HepG2 (cell line): Measurements from ENCODE around the gene KPNA3. TPM values are rescaled to one million over a fixed set of nuclear protein-coding genes. Genes with fewer than 3 reads are reported as not detected.

Source experiments
- ARHGAP35 ChIP-seq: sonication (generic); formaldehyde crosslinking; IDR thresholded peaks from 2 replicates; pipeline ENCODE4 v1.9.0; 2022; ENCODE audit warnings: mild to moderate bottlenecking, inconsistent platforms, moderate library complexity, missing genetic modification reagents, borderline replicate concordance
- ARNT2 ChIP-seq: sonication (generic); formaldehyde crosslinking; IDR thresholded peaks from 2 replicates; pipeline ENCODE4 v1.8.0; 2022; ENCODE audit warnings: mild to moderate bottlenecking, low read depth, missing genetic modification reagents, moderate library complexity
- BORCS8-MEF2B ChIP-seq: sonication (generic); formaldehyde crosslinking; IDR thresholded peaks from 2 replicates; pipeline ENCODE4 v1.8.0; 2022; ENCODE audit warnings: mild to moderate bottlenecking, missing genetic modification reagents
- DMAP1 ChIP-seq: IDR thresholded peaks from 2 replicates; pipeline ENCODE4 v1.6.1; 2016
- IKZF4 ChIP-seq: sonication (generic); formaldehyde crosslinking; IDR thresholded peaks from 2 replicates; pipeline ENCODE4 v1.5.1; 2020; ENCODE audit warnings: borderline replicate concordance, mild to moderate bottlenecking, low read depth, missing genetic modification reagents; ENCODE audit errors: not compliant biosample characterization
- ISL2 ChIP-seq: sonication (generic); formaldehyde crosslinking; IDR thresholded peaks from 2 replicates; pipeline ENCODE4 v1.5.0; 2020; ENCODE audit warnings: missing genetic modification reagents
- JUN ChIP-seq: sonication (generic); formaldehyde crosslinking; IDR thresholded peaks from 2 replicates; pipeline ENCODE4 v1.4.0; 2020; ENCODE audit warnings: mild to moderate bottlenecking, missing genetic modification reagents
- MBD4 ChIP-seq: IDR thresholded peaks from 2 replicates; pipeline ENCODE4 v1.6.1; 2012; ENCODE audit warnings: low read length, inconsistent platforms, borderline replicate concordance
- MED13 ChIP-seq: sonication (generic); formaldehyde crosslinking; IDR thresholded peaks from 2 replicates; pipeline ENCODE4 v1.5.0; 2020; ENCODE audit warnings: missing genetic modification reagents
- MTF1 ChIP-seq: sonication (generic); formaldehyde crosslinking; IDR thresholded peaks from 2 replicates; pipeline ENCODE4 v1.5.0; 2020; ENCODE audit warnings: missing genetic modification reagents
- MZF1 ChIP-seq: sonication (generic); formaldehyde crosslinking; IDR thresholded peaks from 2 replicates; pipeline ENCODE4 v1.8.1; 2023; ENCODE audit warnings: mild to moderate bottlenecking, missing genetic modification reagents, borderline replicate concordance
- NONO ChIP-seq, 2 experiments: fragments of 450-650 bp in 1 of 2; sonication (generic) in 1 of 2; formaldehyde crosslinking in 1 of 2; IDR thresholded peaks in 1 of 2; conservative IDR thresholded peaks in 1 of 2; 2 replicates each; pipeline versions ENCODE4 v1.6.1 to v1.8.0; 2017 to 2022; ENCODE audit warnings: mild to moderate bottlenecking in 1 of 2, missing genetic modification reagents in 1 of 2, moderate library complexity in 1 of 2
- RAD51 ChIP-seq: fragments of 450-650 bp; IDR thresholded peaks from 2 replicates; pipeline ENCODE4 v1.6.1; 2016; ENCODE audit warnings: borderline replicate concordance
- TBP ChIP-seq: sonication (generic); formaldehyde crosslinking; IDR thresholded peaks from 2 replicates; pipeline ENCODE4 v1.5.0; 2020; ENCODE audit warnings: missing genetic modification reagents
- ZMYM2 ChIP-seq: sonication (generic); formaldehyde crosslinking; IDR thresholded peaks from 2 replicates; pipeline ENCODE4 v1.8.0; 2022; ENCODE audit warnings: mild to moderate bottlenecking, missing genetic modification reagents
- ZNF331 ChIP-seq: sonication (generic); formaldehyde crosslinking; IDR thresholded peaks from 2 replicates; pipeline ENCODE4 v1.4.0; 2020; ENCODE audit warnings: missing genetic modification reagents
- ZNF468 ChIP-seq: sonication (generic); formaldehyde crosslinking; IDR thresholded peaks from 2 replicates; pipeline ENCODE4 v1.8.0; 2022; ENCODE audit warnings: mild to moderate bottlenecking, moderate library complexity, missing genetic modification reagents
- ZNF644 ChIP-seq: IDR thresholded peaks from 2 replicates; pipeline ENCODE4 v1.6.1; 2016; ENCODE audit warnings: low read depth
- ZNF709 ChIP-seq: sonication (generic); formaldehyde crosslinking; IDR thresholded peaks from 2 replicates; pipeline ENCODE4 v1.5.0; 2020; ENCODE audit warnings: mild to moderate bottlenecking, missing genetic modification reagents
- ZNF737 ChIP-seq: sonication (generic); formaldehyde crosslinking; IDR thresholded peaks from 2 replicates; pipeline ENCODE4 v1.5.0; 2020; ENCODE audit warnings: missing genetic modification reagents, mild to moderate bottlenecking, borderline replicate concordance
- polyA plus RNA-seq, 8 experiments: library from polyadenylated mRNA; depleted of rRNA in 3 of 8; stranded (reverse) in 7 of 8; unstranded in 1 of 8; fragments of >200 nt; fragmentation: Illumina TruSeq in 4 of 8; extraction: Trizol in 4 of 8; gene quantifications; 2 replicates each; pipeline versions ENCODE4 v1.2.1 to v1.2.3, GENCODE V29; 2011 to 2016; ENCODE audit warnings: low read depth in 4 of 8, missing spikeins in 1 of 8, mixed read lengths in 1 of 8; ENCODE audit not compliant: insufficient read depth in 1 of 8
- total RNA-seq, 5 experiments: library from RNA; depleted of rRNA; stranded (reverse); fragments of >200 nt; fragmentation: Illumina TruSeq; extraction: Trizol; gene quantifications; 2 replicates each; pipeline ENCODE4 v1.2.3, GENCODE V29; 2016; ENCODE audit warnings: low read depth in 1 of 5
- TF ChIP-seq, protein P1 (sequence below): sonication (generic); formaldehyde crosslinking; IDR thresholded peaks from 2 replicates; pipeline ENCODE4 v1.4.0; 2020; ENCODE audit warnings: missing genetic modification reagents, borderline replicate concordance
- TF ChIP-seq, protein P2 (sequence below): fragments of 450-650 bp; IDR thresholded peaks from 2 replicates; pipeline ENCODE4 v1.6.1; 2016
- TF ChIP-seq, protein P3 (sequence below), 2 experiments: sonication (generic) in 1 of 2; formaldehyde crosslinking in 1 of 2; IDR thresholded peaks; 2 replicates each; pipeline versions ENCODE4 v1.5.1 to v1.6.1; 2011 to 2020; ENCODE audit warnings: borderline replicate concordance in 1 of 2, low read depth in 1 of 2, low read length in 1 of 2, mild to moderate bottlenecking in 1 of 2, missing genetic modification reagents in 1 of 2, moderate library complexity in 1 of 2
- TF ChIP-seq, protein P4 (sequence below): sonication (generic); formaldehyde crosslinking; IDR thresholded peaks from 2 replicates; pipeline ENCODE4 v1.8.1; 2023; ENCODE audit warnings: mild to moderate bottlenecking, missing genetic modification reagents, borderline replicate concordance
- TF ChIP-seq, protein P5 (sequence below): IDR thresholded peaks from 2 replicates; pipeline ENCODE4 v1.6.1; 2016

The KPNA3 gene
- total and polyA plus RNA-seq, 2 of the 13 experiments (the other 11 are each of a cell fraction or from before 2014, with no cell fraction given), result 13.0 to 28.9 TPM

DNA sequence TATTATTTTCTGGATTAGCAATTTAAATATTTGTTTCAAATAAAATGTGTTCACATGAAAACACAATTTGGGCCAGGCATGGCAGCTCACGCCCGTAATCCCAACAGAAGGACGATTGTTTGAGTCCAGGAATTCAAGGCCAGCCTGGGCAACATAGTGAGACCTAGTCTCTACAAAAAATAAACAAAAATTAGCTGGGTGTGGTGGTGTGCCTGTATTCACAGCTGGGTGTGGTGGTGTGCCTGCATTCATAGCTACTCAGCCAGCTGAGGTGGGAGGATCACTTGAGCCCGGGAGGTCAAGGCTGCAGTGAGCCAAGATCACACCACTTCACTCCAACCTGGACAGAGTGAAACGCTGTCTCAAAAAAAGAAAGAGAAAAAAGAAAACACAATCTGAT is 46.4 kb downstream of the KPNA3 start (continued):
- TF ChIP-seq ZMYM2 (peak; percentile 71), ZNF644 (CRISPR knock-in tag) (peak; percentile 54; the same call in 1 of the 2 replicates), ZNF468 (CRISPR knock-in tag) (no peak), ZNF709 (no peak), ZNF331 (peak; percentile 61; the same call in 1 of the 2 replicates), ISL2 (CRISPR knock-in tag) (peak; percentile 81), NONO (IDR thresholded peaks at IDR 0.05) (no peak), NONO (CRISPR knock-in tag; conservative IDR thresholded peaks at IDR 0.05) (peak; percentile 59), DMAP1 (CRISPR knock-in tag) (peak; percentile 33; the same call in 1 of the 2 replicates), TBP (CRISPR knock-in tag) (no peak), MZF1 (CRISPR knock-in tag) (no peak), JUN (CRISPR knock-in tag) (no peak), RAD51 (no peak), MBD4 (no peak), ARNT2 (no peak), MTF1 (CRISPR knock-in tag) (no peak), IKZF4 (CRISPR knock-in tag) (no peak), ARHGAP35 (CRISPR knock-in tag) (no peak), BORCS8-MEF2B (CRISPR knock-in tag) (no peak), MED13 (CRISPR knock-in tag) (no peak), ZNF737 (CRISPR knock-in tag) (no peak)
- TF ChIP-seq, protein P1, sequence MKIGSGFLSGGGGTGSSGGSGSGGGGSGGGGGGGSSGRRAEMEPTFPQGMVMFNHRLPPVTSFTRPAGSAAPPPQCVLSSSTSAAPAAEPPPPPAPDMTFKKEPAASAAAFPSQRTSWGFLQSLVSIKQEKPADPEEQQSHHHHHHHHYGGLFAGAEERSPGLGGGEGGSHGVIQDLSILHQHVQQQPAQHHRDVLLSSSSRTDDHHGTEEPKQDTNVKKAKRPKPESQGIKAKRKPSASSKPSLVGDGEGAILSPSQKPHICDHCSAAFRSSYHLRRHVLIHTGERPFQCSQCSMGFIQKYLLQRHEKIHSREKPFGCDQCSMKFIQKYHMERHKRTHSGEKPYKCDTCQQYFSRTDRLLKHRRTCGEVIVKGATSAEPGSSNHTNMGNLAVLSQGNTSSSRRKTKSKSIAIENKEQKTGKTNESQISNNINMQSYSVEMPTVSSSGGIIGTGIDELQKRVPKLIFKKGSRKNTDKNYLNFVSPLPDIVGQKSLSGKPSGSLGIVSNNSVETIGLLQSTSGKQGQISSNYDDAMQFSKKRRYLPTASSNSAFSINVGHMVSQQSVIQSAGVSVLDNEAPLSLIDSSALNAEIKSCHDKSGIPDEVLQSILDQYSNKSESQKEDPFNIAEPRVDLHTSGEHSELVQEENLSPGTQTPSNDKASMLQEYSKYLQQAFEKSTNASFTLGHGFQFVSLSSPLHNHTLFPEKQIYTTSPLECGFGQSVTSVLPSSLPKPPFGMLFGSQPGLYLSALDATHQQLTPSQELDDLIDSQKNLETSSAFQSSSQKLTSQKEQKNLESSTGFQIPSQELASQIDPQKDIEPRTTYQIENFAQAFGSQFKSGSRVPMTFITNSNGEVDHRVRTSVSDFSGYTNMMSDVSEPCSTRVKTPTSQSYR (CRISPR knock-in tag), result peak; percentile 41; the same call in 1 of the 2 replicates
- TF ChIP-seq, protein P2, sequence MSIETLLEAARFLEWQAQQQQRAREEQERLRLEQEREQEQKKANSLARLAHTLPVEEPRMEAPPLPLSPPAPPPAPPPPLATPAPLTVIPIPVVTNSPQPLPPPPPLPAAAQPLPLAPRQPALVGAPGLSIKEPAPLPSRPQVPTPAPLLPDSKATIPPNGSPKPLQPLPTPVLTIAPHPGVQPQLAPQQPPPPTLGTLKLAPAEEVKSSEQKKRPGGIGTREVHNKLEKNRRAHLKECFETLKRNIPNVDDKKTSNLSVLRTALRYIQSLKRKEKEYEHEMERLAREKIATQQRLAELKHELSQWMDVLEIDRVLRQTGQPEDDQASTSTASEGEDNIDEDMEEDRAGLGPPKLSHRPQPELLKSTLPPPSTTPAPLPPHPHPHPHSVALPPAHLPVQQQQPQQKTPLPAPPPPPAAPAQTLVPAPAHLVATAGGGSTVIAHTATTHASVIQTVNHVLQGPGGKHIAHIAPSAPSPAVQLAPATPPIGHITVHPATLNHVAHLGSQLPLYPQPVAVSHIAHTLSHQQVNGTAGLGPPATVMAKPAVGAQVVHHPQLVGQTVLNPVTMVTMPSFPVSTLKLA, result no peak
- TF ChIP-seq, protein P3, sequence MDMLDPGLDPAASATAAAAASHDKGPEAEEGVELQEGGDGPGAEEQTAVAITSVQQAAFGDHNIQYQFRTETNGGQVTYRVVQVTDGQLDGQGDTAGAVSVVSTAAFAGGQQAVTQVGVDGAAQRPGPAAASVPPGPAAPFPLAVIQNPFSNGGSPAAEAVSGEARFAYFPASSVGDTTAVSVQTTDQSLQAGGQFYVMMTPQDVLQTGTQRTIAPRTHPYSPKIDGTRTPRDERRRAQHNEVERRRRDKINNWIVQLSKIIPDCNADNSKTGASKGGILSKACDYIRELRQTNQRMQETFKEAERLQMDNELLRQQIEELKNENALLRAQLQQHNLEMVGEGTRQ (IDR thresholded peaks at IDR 0.05; ENCODE audit: low read depth, low read length), result no peak
- TF ChIP-seq, protein P3 (CRISPR knock-in tag; IDR thresholded peaks at IDR 0.05; ENCODE audit: borderline replicate concordance), result no peak
- TF ChIP-seq, protein P4, sequence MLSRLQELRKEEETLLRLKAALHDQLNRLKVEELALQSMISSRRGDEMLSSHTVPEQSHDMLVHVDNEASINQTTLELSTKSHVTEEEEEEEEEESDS (CRISPR knock-in tag), result no peak
- TF ChIP-seq, protein P5, sequence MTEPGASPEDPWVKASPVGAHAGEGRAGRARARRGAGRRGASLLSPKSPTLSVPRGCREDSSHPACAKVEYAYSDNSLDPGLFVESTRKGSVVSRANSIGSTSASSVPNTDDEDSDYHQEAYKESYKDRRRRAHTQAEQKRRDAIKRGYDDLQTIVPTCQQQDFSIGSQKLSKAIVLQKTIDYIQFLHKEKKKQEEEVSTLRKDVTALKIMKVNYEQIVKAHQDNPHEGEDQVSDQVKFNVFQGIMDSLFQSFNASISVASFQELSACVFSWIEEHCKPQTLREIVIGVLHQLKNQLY, result no peak
